Mesendoderm (in vitro differentiated cells): Measurements from ENCODE around the gene KCNG4.
A peak's percentile ranks its signal among the peaks of the same experiment; 100 is the strongest.

ENCODE experiments used
- DNase-seq: peaks from one replicate; pipeline ENCODE4 v3.0.0; 2013
- H2AK5ac ChIP-seq: 2 replicates; pipeline ENCODE4 v1.6.1; 2013; ENCODE audit warnings: low read length, inconsistent platforms
- H2BK120ac ChIP-seq: 2 replicates; pipeline ENCODE4 v1.6.1; 2013; ENCODE audit warnings: low read depth, mild to moderate bottlenecking, low read length, moderate library complexity, mixed read lengths
- H2BK15ac ChIP-seq: replicated peaks from 2 replicates; pipeline ENCODE4 v1.6.1; 2013; ENCODE audit warnings: low read depth, mild to moderate bottlenecking, moderate library complexity
- H2BK5ac ChIP-seq: 2 replicates; pipeline ENCODE4 v1.6.1; 2013; ENCODE audit warnings: low read length, inconsistent platforms
- H3K18ac ChIP-seq: 2 replicates; pipeline ENCODE4 v1.6.1; 2013; ENCODE audit warnings: mild to moderate bottlenecking, low read length, mixed read lengths
- H3K23ac ChIP-seq: one replicate; pipeline ENCODE4 v1.6.1; 2013; ENCODE audit warnings: low read length
- H3K27ac ChIP-seq: 2 replicates; pipeline ENCODE4 v1.5.1; 2013; ENCODE audit warnings: low read depth, mild to moderate bottlenecking, inconsistent platforms, low read length, moderate library complexity
- H3K27me3 ChIP-seq: 2 replicates; pipeline ENCODE4 v1.6.1; 2013; ENCODE audit warnings: low read length, control low read depth, mild to moderate bottlenecking, inconsistent platforms; ENCODE audit not compliant: insufficient read depth, poor library complexity
- H3K36me3 ChIP-seq: 2 replicates; pipeline ENCODE4 v1.6.1; 2013; ENCODE audit warnings: low read length, inconsistent platforms; ENCODE audit not compliant: control insufficient read depth, insufficient read depth
- H3K4ac ChIP-seq: one replicate; pipeline ENCODE4 v1.6.1; 2013; ENCODE audit warnings: low read depth, mild to moderate bottlenecking, low read length, moderate library complexity
- H3K4me1 ChIP-seq: 2 replicates; pipeline ENCODE4 v1.6.1; 2013; ENCODE audit warnings: low read depth, low read length, inconsistent platforms; ENCODE audit not compliant: control insufficient read depth
- H3K4me2 ChIP-seq: 2 replicates; pipeline ENCODE4 v1.6.1; 2013; ENCODE audit warnings: low read length
- H3K4me3 ChIP-seq: 2 replicates; pipeline ENCODE4 v1.5.1; 2013; ENCODE audit warnings: mild to moderate bottlenecking, low read length
- H3K56ac ChIP-seq: one replicate; pipeline ENCODE4 v1.6.1; 2013; ENCODE audit warnings: low read length
- H3K79me1 ChIP-seq: 2 replicates; pipeline ENCODE4 v1.6.1; 2013; ENCODE audit warnings: low read length, inconsistent platforms
- H3K79me2 ChIP-seq: 2 replicates; pipeline ENCODE4 v1.6.1; 2013; ENCODE audit warnings: mild to moderate bottlenecking, low read length; ENCODE audit not compliant: control insufficient read depth, insufficient read depth
- H3K9ac ChIP-seq: 2 replicates; pipeline ENCODE4 v1.6.1; 2013; ENCODE audit warnings: low read length, inconsistent platforms
- H4K5ac ChIP-seq: one replicate; pipeline ENCODE4 v1.6.1; 2013; ENCODE audit warnings: low read length
- H4K8ac ChIP-seq: one replicate; pipeline ENCODE4 v1.6.1; 2013; ENCODE audit warnings: low read depth, mild to moderate bottlenecking, control low read depth, low read length, moderate library complexity
- WGBS: extraction: QIAGEN DNeasy Blood & Tissue Kit; methylation state at CpG from one replicate; pipeline ENCODE4 v1.1.7; 2013; ENCODE audit warnings: low lambda C conversion rate, missing lambda C conversion rate; ENCODE audit not compliant: insufficient coverage; ENCODE audit errors: extremely low coverage; 5-methylcytosine and 5-hydroxymethylcytosine counted together

KCNG4 gene

DNA sequence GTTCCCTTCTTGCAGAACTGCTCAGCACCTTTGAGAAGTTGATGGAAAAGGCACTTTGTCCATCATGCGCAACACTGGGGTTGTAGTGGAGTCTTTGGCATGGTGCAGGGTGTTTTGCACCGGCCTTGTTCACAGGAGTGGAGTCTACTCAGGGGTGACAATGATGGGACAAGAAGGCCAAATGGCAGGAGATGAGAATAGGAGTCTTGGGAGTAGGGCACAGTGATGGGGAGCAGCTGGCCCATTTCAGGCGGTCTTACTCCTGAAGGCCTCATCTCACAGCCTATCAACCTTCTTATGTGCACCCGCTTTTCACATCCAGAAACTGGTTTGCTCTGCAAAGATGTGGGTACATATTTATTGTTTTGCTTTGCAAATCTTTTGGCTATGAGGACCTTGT is 13.4 kb upstream of the KCNG4 start:
- no peaks in the 10 kb centered on the region for H3K4me1 ChIP-seq
- no peak overlapping the region for H3K4me3 ChIP-seq
- no peak overlapping the region for H4K8ac ChIP-seq
- no peak overlapping the region for H2BK5ac ChIP-seq
- H3K4me2 ChIP-seq, result no peak overlapping the region
- no peaks in the 10 kb centered on the region for H3K27me3 ChIP-seq
- H3K4ac ChIP-seq, result no peak overlapping the region
- no peak overlapping the region for H3K18ac ChIP-seq
- no peak overlapping the region for H2BK120ac ChIP-seq
- no peak overlapping the region for H2AK5ac ChIP-seq
- no peak overlapping the region for H3K23ac ChIP-seq
- H3K79me1 ChIP-seq, result no peaks in the 10 kb centered on the region
- H3K27ac ChIP-seq, result no peak overlapping the region
- no peak overlapping the region for H3K56ac ChIP-seq
- no peaks in the 10 kb centered on the region for H3K79me2 ChIP-seq
- no peak overlapping the region for H4K5ac ChIP-seq
- H2BK15ac ChIP-seq, result no peak overlapping the region
- DNase-seq, result no peak
- no CpG with 5 or more reads among the region's 4 CpGs for WGBS
- H3K36me3 ChIP-seq, result no peaks in the 10 kb centered on the region
- H3K9ac ChIP-seq, result no peak overlapping the region

DNA sequence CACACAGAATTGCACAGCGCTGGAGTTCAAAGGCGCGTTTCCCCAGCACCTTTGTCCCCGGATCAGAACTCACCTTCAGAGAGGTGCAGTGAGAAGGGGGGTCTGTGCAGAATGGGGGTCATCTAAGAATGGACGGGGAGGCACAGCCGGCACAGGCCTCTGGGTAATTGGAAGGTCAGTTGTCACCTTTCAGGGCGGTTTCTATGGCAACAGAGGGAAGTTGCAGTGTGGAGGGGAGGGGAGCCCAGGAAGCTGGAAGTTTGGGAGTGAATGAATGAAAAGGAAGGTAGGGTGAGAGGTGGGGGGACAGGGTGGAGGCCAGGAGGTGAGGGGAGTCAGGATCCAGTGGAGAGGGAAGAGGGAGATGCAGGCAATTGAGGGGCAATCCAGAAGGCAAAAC is 12.4 kb upstream of the KCNG4 start:
- WGBS, result no CpG with 5 or more reads among the region's 7 CpGs
- no peaks in the 10 kb centered on the region for H3K36me3 ChIP-seq

DNA sequence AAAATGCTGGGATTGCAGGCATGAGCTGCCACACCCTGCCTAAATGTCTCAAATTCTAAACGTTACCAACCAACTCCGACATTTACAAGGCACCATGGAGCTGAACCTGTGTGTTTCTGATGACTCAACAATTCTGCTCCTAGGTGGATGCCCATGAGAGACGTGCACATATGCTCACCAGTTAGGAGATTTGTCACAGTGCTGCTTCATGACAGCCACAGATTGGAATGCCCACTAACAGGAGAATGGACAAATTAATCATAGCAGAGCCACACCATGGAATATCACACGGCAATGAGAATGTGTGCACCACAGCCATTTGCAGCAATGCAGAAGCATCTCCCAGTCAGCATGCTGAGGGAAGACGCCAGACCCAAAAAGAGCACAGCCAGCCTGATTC is 8.0 kb upstream of the KCNG4 start:
- Histone ChIP-seq H3K4me1 (no peaks in the 10 kb centered on the region), H3K79me2 (no peaks in the 10 kb centered on the region), H2BK15ac (no peak overlapping the region), H3K27me3 (no peaks in the 10 kb centered on the region), H2AK5ac (no peak overlapping the region), H3K36me3 (no peaks in the 10 kb centered on the region), H3K27ac (no peak overlapping the region), H4K8ac (no peak overlapping the region), H3K79me1 (no peaks in the 10 kb centered on the region), H3K4ac (no peak overlapping the region), H3K18ac (no peak overlapping the region), H3K23ac (no peak overlapping the region), H3K9ac (no peak overlapping the region), H2BK120ac (no peak overlapping the region), H3K4me3 (no peak overlapping the region), H3K4me2 (no peak overlapping the region), H3K56ac (no peak overlapping the region), H2BK5ac (no peak overlapping the region), H4K5ac (no peak overlapping the region)
- no peak for DNase-seq
- no CpG with 5 or more reads among the region's 5 CpGs for WGBS

More for the DNA sequence above, 12.4 kb upstream of the KCNG4 start:
- Histone ChIP-seq H2BK5ac (no peak overlapping the region), H3K9ac (no peak overlapping the region), H2BK120ac (no peak overlapping the region), H2BK15ac (no peak overlapping the region), H3K27ac (no peak overlapping the region), H3K18ac (no peak overlapping the region), H2AK5ac (no peak overlapping the region), H4K8ac (no peak overlapping the region), H3K56ac (no peak overlapping the region), H3K4ac (no peak overlapping the region), H3K79me1 (no peaks in the 10 kb centered on the region), H3K23ac (no peak overlapping the region), H4K5ac (no peak overlapping the region), H3K4me3 (no peak overlapping the region), H3K4me2 (no peak overlapping the region), H3K4me1 (no peaks in the 10 kb centered on the region), H3K27me3 (no peaks in the 10 kb centered on the region), H3K79me2 (no peaks in the 10 kb centered on the region)
- peak; percentile 28 for DNase-seq

DNA sequence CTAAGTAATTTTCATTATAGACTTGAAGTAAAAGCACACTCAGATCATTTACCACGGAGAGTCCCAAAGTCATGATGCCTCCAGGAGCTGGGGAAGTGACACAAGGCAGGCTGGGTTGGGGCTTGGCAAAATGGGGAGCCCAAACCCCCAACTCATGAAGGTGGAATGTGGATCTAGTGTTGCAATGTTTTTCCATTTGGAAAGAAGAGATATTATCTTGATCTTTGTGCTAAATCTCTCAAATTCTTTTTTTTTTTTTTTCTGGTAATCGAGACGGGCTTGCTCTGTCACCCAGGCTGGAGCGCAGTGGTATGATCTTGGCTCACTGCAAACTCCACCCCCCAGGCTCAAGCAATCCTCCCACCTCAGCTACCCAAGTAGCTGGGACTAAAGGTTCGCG is 7.5 kb upstream of the KCNG4 start:
- Histone ChIP-seq H3K79me1 (no peaks in the 10 kb centered on the region), H3K4me2 (no peak overlapping the region), H2BK120ac (no peak overlapping the region), H3K23ac (no peak overlapping the region), H3K4ac (no peak overlapping the region), H4K8ac (no peak overlapping the region), H3K56ac (no peak overlapping the region), H2BK5ac (no peak overlapping the region), H3K4me1 (no peaks in the 10 kb centered on the region), H3K18ac (no peak overlapping the region), H3K4me3 (no peak overlapping the region), H2AK5ac (no peak overlapping the region), H3K79me2 (no peaks in the 10 kb centered on the region), H4K5ac (no peak overlapping the region), H3K27ac (no peak overlapping the region), H2BK15ac (no peak overlapping the region), H3K36me3 (no peaks in the 10 kb centered on the region), H3K9ac (no peak overlapping the region), H3K27me3 (no peaks in the 10 kb centered on the region)
- no CpG with 5 or more reads among the region's 6 CpGs for WGBS
- no peak for DNase-seq

DNA sequence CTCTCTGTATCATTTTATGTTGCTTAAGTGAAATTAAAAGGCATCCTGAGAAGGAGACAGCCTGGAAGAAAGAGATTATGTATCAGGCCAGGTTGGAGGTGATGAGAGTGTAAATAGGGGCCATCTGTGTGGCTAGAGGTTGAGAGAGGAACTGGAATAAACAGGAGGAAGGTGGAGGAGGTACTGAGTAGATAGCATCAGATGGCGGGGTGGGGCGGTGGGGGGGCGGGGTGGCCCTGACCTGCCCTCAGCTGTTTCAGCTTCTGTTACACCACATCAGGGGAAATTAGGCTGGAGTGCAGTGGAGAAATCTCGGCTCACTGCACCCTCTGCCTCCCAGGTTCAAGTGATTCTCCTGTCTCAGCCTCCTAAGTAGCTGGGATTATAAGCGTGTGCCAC is 6.9 kb upstream of the KCNG4 start:
- Histone ChIP-seq H3K36me3 (no peaks in the 10 kb centered on the region), H3K56ac (no peak overlapping the region), H3K79me2 (no peaks in the 10 kb centered on the region), H2BK15ac (no peak overlapping the region), H3K4ac (no peak overlapping the region), H3K27ac (no peak overlapping the region), H2AK5ac (no peak overlapping the region), H3K9ac (no peak overlapping the region), H3K18ac (no peak overlapping the region), H4K5ac (no peak overlapping the region), H3K27me3 (no peaks in the 10 kb centered on the region), H3K4me2 (no peak overlapping the region), H2BK5ac (no peak overlapping the region), H2BK120ac (no peak overlapping the region), H3K23ac (no peak overlapping the region), H3K79me1 (no peaks in the 10 kb centered on the region), H3K4me1 (no peaks in the 10 kb centered on the region), H4K8ac (no peak overlapping the region), H3K4me3 (no peak overlapping the region)
- no peak for DNase-seq
- no CpG with 5 or more reads among the region's 5 CpGs for WGBS

DNA sequence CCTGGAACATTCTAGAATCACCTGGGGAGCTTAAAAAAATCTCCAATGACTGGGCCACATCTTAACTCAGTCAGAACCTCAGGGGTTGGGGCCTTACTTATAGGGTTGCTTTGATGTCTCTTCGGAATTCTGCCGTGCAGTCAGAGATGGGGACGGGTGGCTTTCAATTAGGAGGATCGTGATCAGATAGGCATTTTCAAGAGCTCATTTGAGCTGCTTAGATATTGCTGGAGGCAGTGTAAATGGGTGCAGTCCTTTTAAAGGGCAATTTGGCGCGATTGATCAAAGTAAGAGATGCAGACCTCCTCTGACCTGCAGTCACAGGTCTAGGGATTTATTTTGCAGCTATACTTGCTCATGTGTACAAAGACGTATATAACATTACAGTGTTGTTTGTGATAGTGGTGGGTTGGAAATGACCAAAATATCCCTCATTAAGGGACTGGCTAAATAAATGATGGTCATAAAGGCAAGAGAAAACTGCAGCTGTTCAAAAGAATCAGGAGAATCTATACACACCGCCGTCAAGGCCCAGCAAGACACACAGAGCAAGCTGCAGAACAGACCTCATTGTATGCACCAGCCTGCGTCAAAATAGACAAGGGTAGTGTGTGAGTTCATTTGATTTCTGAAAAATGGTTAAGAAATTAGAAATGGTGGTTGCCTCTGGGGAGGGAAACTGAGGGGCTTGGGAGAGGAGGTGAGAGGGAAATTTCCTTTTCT is 6.3 kb upstream of the KCNG4 start:
- Histone ChIP-seq H3K9ac (no peak overlapping the region), H4K5ac (no peak overlapping the region), H2BK5ac (no peak overlapping the region), H3K27me3 (no peaks in the 10 kb centered on the region), H4K8ac (no peak overlapping the region), H3K4me1 (no peaks in the 10 kb centered on the region), H3K18ac (no peak overlapping the region), H3K27ac (no peak overlapping the region), H3K56ac (no peak overlapping the region), H3K4ac (no peak overlapping the region), H3K36me3 (no peaks in the 10 kb centered on the region), H3K79me1 (no peaks in the 10 kb centered on the region), H3K79me2 (no peaks in the 10 kb centered on the region), H2AK5ac (no peak overlapping the region), H3K23ac (no peak overlapping the region), H3K4me3 (no peak overlapping the region), H3K4me2 (no peak overlapping the region), H2BK120ac (no peak overlapping the region), H2BK15ac (no peak overlapping the region)
- WGBS, result no CpG with 5 or more reads among the region's 10 CpGs
- no peak for DNase-seq
